RWPE1 (cell line): Measurements from ENCODE around the gene IGF2BP3.
A peak's percentile ranks its signal among the peaks of the same experiment; 100 is the strongest.

Experiments
- CTCF ChIA-PET: fragments of 350-600 bp; sonication (Branson Sonifier 250); formaldehyde crosslinking; extraction: SDS; loops from one replicate; lab custom pipeline; 2021; lab: Yijun Ruan, JAX
- POLR2A ChIA-PET: fragments of 400-600 bp; formaldehyde crosslinking; extraction: SDS; loops from one replicate; lab custom pipeline; 2020; ENCODE audit warnings: antibody characterized with exemption; ENCODE audit not compliant: low non-redundant PET; lab: Yijun Ruan, JAX
- DNase-seq: peaks from one replicate; pipeline ENCODE4 v3.0.0; 2012; ENCODE audit warnings: low spot score
- H3K27ac ChIP-seq: fragments of 450-650 bp; 2 replicates; pipeline ENCODE4 v1.5.1; 2017
- TF ChIP-seq, protein P1 (sequence below): fragments of 450-650 bp; conservative IDR thresholded peaks from 2 replicates; pipeline ENCODE4 v1.5.1; 2017; ENCODE audit warnings: low read depth, mild to moderate bottlenecking

The IGF2BP3 gene

DNA sequence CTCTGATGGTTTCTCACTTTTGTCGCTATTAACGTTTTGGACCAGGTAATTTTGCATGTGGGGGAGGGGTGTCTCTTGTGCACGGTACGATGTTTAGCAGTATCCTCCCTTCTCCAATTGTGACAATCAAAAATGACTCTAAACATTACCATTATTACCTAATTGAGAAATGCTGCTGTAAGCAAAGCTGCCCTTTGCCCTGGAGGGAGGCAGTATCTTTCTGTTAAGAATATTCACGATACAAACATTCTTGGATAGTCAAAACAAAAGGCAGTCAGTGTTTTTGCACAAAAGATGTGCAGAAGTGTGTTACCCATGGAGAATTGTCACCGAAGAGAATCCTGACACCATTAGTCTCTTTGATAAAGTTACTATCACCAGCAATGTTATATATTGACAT is 161.5 kb downstream of the IGF2BP3 start:
- ChIA-PET CTCF (no interaction called here), POLR2A (no interaction called here)
- TF ChIP-seq, protein P1, sequence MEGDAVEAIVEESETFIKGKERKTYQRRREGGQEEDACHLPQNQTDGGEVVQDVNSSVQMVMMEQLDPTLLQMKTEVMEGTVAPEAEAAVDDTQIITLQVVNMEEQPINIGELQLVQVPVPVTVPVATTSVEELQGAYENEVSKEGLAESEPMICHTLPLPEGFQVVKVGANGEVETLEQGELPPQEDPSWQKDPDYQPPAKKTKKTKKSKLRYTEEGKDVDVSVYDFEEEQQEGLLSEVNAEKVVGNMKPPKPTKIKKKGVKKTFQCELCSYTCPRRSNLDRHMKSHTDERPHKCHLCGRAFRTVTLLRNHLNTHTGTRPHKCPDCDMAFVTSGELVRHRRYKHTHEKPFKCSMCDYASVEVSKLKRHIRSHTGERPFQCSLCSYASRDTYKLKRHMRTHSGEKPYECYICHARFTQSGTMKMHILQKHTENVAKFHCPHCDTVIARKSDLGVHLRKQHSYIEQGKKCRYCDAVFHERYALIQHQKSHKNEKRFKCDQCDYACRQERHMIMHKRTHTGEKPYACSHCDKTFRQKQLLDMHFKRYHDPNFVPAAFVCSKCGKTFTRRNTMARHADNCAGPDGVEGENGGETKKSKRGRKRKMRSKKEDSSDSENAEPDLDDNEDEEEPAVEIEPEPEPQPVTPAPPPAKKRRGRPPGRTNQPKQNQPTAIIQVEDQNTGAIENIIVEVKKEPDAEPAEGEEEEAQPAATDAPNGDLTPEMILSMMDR = no peak
- no peak overlapping the region for H3K27ac ChIP-seq
- DNase-seq = no peak

DNA sequence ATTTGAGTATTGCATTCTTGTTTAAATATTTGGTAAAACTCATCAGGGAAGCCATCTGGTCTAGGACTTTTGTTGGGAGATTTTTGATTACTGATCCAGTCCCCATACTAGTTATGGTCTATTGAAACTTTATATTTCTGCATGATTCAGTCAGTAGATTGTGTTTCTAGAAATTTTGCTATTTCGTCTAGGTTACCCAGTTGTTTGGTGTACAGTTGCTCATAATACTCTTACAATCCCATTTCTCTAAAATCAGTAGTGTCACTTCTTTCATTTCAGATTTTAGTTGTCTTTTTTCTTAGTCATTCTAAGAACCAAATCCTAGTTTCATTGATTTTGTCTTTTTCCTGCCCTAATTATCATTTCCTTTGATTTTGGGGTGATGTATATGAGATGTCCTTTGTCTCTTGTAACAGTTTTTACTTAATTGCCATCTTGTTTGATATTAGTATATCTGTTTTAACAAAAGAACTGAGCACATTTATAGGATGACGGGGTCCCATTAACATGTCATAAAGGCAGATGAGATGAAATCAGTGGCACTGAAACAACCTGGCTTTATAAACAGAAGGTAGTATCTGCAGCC is 163.3 kb downstream of the IGF2BP3 start:
- H3K27ac ChIP-seq = no peak overlapping the region
- CTCF ChIA-PET = no interaction called here
- TF ChIP-seq, protein P1 = no peak
- POLR2A ChIA-PET = no interaction called here
- no peak for DNase-seq

DNA sequence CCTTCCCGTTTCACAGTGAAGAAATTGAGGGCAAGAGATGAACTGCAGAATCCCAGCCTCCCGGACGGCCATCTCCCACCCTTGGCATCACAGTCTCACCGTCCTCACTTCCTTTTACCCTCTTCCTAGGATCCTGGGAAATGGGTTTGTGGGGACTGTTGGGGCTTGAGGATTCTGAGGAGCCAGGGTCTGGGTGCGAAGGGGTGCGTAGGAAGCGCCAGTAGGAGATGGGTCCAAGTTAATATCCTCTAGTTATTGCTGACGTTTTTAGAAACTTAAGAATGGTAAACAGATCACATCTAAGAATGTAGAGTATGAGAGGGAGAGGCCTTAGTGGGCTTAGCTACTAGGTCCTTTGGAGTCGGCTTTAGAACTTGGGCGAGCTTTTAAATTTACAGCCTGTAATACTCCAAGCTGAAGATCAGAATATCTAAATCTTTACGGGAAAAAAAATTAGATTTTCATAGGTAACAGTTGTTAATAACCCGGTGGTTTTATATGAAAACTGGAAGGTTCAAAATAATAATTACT is 170.5 kb downstream of the IGF2BP3 start:
- POLR2A ChIA-PET = interaction anchor here (0.6 kb wide), 1 partner anchor 236 kb away, joined by 3 read pairs; no protein-coding TSS in a partner anchor
- CTCF ChIA-PET = interaction anchor here (2.3 kb wide), 1 partner anchor 27 kb away, joined by 6 read pairs; no protein-coding TSS in a partner anchor
- TF ChIP-seq, protein P1 = no peak
- DNase-seq = peak; percentile 19
- peak overlapping the region; percentile 90 for H3K27ac ChIP-seq

DNA sequence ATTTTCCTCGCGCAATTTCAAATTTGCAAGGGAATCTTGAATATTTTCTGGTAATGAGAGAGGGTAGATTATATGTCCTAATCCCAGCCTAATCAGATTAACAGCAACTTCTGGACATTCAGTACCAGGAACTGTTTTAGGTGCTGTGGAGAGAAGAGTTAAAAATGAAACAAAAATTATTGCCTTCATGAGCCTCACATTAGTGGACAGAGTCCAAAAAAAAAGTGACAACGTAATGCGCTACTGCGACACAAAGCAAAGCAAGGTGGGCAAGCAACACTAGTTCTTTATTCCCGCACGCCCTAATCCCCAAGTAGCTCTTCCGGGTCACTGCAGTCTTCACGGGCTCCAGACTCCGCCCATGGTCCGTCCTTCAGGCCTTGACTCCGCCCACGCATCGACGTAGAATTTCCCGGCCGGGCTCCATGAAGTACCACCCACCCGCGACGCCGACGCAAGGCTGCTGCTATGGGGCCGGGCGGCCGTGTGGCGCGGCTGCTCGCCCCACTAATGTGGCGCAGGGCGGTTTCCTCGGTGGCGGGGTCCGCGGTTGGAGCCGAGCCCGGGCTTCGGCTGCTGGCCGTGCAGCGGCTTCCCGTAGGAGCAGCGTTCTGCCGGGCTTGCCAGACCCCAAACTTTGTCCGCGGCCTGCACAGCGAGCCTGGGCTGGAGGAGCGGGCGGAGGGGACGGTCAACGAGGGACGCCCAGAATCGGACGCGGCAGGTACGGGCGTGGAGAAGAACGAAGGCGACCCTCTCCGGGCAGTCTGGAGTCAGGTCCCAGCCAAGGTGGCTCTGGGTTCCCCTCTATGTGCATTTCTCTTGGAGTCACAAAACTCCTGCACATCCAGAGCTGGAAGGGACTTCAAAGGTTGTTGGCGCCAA is 171.2 kb downstream of the IGF2BP3 start, which contains the start of gene MALSU1:
TSS of gene MALSU1 (plus strand) at position 455 of the 885 bp plus-strand sequence. CDS start at position 469, 14 bp downstream.
- ChIA-PET CTCF (interaction anchor here (0.6 kb wide), 1 partner anchor 55 kb away, joined by 5 read pairs; no protein-coding TSS in a partner anchor), POLR2A (interaction anchor here (0.6 kb wide), 1 partner anchor 21 kb away, joined by 4 read pairs; no protein-coding TSS in a partner anchor)
- DNase-seq = peak; percentile 93
- H3K27ac ChIP-seq = peak within 1 kb of the TSS; percentile 90
- TF ChIP-seq, protein P1 = no peak

DNA sequence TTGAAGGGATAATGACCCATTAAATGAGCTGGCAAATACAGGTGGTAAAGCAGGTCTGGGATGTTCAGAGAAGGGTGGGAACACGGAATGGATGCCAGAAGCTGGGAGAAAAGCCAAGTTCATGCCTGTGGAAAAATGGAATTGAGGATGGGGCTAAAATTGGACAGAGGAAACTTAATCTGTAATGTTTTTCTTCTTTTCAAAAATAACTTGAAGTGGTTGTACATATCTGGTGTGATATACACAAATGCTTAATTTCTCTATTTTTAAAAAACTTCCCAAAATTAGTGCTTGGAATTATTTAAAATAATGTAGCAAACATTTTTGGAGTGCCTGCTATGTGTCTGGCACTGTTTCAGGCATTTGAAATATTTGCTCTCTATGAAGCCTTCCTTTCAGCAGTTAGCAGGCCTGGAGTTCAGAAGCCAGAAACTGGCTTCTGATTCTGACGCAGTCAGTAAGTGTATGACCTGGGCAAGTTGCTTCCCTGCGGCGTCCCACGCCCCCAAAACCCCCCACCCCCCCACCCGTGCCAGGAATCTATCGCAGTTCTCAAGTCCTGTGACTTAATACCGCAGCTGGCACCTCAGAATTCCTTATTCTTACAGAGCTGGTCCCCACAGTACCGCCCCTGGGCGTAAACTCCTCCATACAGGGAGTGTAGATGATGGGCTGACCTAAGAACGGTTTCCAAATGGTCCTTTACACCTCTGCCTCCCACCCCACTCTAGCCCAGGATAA is 172.0 kb downstream of the IGF2BP3 start:
- TF ChIP-seq, protein P1 = no peak
- DNase-seq = peak; percentile 39
- POLR2A ChIA-PET = interaction anchor here (0.6 kb wide), 1 partner anchor 20 kb away, joined by 4 read pairs; no protein-coding TSS in a partner anchor
- peak overlapping the region; percentile 90 for H3K27ac ChIP-seq
- CTCF ChIA-PET = interaction anchor here (0.6 to 0.7 kb wide), 3 partner anchors 49 to 1190 kb away, joined by 3 to 5 read pairs (median 5); no protein-coding TSS in a partner anchor
